HG02938 (cell line): ENCODE results near the gene ZNF205.
A peak's percentile ranks its signal among the peaks of the same experiment; 100 is the strongest.

Experiments used
- ATAC-seq: cut with Tn5 transposase; IDR thresholded peaks from one replicate; pipeline ENCODE4 v1.9.1; 2021; ENCODE audit warnings: mild to moderate bottlenecking, moderate library complexity; ENCODE audit not compliant: unreplicated experiment

The ZNF205 gene

DNA sequence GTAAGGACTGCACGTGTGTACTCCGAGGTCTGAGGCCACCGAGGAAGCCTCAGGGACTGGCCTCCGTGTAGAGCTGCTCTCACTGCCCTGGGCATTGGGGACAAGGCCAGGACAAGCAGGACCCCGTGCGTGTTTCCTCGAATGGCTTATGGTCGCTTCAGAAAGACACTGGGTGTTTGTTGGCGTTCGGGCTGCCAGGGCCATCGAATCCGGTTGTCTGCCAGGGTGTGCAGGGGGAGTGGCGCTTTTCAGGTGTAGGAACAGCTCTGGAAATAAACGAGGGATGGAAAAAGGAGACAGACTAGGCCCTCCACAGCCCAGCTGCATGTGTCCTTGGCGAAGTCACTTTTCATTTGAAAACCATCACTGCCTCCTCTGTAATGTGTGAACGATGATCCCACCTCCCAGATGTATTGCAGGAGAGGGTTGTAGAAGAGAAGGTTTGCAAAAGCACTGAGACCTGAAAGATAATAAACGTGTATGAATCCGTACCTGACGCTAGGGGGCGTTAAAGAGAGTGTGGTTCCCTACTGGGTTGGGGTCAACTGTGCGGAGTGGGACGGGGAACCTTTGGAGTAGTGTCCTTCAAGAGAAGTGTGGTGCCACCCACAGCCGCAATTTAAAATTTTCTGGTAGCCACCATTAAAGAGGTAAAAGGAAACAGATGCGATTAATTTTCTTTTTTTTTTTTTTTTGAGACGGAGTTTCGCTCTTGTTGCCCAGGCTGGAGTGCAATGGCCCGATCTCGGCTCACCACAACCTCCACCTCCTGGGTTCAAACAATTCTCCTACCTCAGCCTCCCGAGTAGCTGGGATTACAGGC lies 11.2 kb upstream of the ZNF205 start:
- no peak for ATAC-seq

DNA sequence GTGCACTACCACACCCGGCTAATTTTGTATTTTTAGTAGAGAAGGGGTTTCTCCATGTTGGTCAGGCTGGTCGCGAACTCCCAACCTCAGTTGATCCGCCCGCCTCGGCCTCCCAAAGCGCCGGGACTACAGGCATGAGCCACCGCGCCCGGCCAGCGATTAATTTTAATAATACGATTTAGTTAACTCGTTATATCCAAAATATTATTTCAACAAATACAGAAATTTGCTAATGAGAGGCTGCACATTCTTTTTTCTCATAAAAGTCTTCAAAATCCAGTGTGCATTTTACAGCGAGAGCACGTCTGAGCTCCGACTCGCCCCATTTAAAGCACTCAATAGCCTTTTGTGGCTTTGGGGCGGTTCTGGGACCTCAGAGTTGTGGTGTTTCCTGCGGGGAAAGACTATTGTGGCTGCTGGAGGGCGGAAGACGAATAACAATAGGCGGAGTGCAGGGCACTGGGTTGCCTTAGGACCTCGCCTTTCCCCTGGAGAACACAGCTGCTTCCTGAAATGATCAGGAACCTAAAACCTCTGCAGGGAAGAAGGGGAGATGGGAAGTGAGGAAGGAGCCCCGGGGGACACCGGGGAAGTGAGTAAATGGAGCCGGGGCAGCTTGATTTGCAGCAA lies 10.4 kb upstream of the ZNF205 start:
- no peak for ATAC-seq

DNA sequence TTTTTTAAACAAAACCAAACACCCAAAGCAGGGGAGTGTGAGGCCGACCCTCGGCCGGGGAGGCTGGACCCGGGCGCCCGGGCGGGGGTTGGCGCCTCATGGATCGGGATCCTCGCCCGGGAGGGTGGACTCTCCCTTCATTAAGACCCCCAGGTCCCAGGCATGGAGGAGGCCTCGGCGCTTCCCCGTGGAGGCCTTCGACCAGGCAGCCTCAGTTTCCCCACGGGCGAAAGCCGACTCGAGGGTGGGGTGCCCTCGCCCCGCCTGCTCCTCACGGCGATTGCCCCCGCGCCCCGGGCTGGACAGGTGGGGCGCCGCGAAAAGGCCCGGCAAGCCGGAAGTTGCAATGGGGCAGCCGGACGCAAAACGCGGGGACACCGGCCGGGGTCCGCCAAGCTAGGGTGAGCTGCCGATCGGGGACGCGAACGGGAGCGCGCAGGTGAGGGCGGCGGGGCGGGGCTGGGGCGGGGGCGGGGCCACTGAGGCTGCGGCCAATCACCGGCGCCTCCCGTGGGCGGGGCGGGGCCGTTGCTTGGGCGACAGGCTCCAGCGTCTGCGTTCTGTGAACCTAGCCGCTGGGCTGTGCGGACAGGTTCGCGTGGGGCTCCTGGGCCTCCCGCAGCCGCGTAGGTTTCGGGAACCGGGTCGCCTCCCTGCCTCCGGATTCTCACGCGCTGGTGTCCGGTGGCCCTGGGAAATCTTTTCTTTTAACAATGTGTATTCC lies 6.0 kb upstream of the ZNF205 start:
- peak; percentile 77 for ATAC-seq

DNA sequence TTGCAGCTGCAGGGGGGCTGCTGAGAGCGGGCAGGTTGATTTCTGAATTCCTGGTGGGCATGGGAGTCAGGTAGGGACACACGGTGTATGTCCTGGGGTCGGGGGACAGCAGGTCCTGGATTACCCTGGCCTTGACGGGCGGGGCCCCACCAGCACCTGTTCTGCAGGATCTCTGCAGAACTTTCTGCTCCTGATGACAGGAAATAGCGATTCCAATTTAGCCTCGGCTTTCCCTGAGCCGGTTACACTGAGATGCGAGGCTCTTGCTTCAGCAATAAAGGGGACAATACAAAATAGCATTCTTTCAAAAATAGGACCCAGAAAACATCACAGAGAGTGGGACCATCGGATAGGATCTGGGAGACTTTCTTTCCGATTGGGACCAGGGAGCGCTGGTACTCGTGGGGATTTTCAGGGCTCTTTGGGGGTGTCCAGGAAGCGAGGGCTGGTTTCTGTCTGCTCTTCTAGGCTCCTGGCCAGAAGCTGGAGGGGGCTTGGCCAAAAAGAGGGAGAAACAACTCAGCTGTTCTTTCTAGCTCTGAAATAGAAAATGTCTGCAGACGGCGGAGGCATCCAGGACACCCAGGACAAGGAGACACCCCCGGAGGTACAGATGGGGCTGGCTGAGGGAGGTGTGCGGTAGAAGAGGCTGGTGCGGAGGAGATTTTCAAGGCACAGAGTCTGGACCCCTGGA lies 642 bp downstream of the ZNF205 start:
- no peak for ATAC-seq

DNA sequence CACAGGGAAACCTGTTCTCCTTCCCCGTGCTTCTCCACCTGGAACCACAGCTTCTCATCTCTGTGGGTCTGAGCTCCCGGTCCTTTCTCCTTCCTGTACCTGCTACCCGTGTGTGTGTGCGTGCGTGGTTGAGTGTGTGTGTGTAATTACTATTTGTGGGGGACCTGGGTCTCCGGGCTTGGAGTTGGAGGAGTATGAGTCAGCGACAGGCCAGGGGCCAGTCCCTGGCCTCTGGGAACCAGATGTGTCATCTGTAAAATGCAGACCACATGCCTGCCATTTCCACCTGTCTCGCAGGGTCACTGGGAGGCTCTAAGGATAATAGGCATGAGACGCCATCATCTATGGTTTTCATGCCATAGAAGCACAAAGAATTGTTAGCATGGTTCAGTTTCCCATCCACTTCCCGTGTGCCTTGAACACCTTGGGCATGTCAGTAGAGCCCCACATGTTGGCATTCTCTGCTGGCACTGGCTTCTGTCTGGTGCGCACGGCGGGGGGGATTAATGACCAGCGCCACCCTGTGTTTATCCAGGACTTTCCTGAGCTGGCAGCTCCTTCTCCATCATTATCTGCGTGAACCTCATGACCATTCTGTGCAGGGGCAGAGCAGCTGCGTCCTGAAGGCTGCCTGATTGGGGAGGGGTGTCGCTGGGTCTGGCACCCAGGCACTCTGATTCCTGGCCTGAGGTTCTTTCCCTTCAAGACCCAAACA lies 1.5 kb downstream of the ZNF205 start:
- no peak for ATAC-seq

DNA sequence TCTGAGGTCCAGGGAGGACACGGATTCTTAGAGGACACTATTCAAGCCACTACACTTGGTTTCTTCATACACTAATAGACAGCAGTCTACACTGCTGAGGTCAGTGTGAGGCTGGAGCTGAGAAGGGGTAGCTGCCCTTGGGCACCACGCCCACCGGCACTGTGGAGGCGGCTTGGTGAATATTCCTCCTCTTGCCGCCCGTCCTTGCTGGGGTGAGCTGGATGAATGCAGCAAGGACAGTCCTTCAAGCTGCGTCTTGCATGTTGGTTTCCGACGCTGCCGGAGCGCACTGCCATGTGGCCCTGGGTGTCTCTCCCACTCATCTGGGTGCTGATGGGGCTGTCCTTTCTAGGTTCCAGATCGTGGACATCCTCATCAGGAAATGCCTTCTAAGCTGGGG lies 2.6 kb downstream of the ZNF205 start:
- ATAC-seq, result no peak

DNA sequence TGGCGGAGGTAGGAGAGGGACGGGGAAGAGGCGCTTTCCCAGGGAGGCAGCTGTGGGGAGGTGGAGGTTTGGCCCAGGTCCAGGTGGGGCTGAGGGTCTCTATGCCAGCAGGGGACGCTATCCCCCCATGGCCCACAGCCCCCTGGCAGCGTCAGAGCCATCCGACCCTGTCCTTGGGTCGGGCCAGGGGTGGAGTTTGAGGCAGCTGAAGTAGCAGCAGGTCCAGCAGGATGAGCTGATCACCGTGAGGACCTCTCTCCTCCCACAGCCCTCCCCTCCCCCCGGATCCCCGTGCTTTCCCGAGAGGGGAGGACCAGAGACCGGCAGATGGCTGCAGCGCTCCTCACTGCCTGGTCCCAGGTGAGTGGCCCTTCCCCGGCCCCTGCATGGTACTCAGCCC lies 3.2 kb downstream of the ZNF205 start:
- no peak for ATAC-seq

DNA sequence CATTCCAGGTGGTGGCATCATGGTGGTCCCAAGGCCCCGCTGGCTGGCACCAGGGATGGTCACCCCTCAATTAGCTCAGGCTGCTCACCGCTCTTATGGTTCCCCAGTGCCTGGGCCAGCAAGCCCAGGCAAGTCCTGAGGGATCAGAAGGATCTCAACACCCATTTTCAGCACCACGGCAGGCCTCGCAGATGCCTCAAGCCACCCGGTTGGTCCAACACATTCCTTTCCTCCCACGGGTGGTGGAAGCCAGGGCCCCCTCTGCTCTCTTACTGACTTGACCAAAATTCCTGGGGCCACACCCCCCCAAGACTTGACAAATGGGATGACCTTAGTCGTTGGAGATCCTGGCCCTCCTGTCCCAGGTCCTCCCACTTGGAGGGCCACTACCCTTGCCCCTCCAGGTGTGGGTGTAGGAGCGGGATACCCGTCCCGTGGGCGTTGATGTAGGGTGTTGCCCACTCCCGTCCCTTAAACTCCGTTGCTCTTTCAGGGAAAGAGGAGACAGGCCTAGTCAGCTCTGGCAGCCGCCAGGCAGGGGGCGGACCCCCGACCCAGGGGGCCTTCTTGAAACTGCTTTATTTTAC lies 5.9 kb downstream of the ZNF205 start:
- no peak for ATAC-seq

DNA sequence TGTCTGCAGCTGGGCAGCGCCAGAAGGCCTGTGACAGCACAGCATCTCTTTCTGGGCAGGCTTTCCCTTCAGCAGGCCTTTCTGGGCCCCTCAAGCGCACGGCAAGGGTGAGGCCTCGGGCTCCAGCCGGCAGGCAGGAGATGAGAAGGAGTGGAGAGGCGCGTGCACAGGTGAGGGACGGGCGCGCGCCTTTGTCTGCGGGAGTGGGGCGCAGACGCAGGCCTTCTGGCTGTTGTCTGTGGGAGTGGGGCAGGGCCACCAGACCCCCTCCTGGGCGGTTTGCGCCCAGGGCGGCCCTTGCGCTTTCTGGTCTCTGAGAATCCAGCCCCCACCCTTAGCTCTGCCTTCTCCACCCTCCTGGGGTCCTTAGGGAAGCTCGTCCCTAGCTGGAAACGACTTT lies 6.5 kb downstream of the ZNF205 start:
- no peak for ATAC-seq

DNA sequence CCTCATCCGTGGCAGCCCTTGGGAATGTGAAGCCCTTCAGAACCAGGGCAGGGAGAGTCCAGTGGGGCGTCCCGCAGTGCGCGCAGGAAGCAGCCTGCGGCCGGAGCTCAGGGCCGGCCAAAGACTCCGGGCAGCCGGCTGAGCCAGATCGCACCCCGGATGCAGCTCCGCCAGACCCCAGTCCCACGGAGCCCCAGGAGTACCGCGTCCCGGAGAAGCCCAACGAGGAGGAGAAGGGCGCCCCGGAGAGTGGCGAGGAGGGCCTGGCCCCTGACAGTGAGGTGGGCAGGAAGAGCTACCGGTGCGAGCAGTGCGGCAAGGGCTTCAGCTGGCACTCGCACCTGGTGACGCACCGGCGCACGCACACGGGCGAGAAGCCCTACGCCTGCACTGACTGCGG lies 6.9 kb downstream of the ZNF205 start:
- no peak for ATAC-seq

DNA sequence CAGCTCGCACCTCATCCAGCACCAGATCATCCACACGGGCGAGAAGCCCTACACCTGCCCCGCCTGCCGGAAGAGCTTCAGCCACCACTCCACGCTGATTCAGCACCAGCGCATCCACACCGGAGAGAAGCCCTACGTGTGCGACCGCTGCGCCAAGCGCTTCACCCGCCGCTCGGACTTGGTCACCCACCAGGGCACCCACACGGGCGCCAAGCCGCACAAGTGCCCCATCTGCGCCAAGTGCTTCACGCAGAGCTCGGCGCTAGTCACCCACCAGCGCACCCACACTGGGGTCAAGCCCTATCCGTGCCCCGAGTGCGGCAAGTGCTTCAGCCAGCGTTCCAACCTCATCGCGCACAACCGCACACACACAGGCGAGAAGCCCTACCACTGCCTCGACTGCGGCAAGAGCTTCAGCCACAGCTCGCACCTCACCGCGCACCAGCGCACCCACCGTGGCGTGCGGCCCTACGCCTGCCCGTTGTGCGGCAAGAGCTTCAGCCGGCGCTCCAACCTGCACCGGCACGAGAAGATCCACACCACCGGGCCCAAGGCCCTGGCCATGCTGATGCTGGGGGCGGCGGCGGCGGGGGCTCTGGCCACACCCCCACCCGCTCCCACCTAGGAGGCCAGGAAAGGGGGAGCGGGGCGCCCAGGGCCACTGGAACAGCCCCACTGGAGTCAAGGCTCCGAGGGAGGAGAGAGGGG lies 7.5 kb downstream of the ZNF205 start:
- ATAC-seq, result no peak

DNA sequence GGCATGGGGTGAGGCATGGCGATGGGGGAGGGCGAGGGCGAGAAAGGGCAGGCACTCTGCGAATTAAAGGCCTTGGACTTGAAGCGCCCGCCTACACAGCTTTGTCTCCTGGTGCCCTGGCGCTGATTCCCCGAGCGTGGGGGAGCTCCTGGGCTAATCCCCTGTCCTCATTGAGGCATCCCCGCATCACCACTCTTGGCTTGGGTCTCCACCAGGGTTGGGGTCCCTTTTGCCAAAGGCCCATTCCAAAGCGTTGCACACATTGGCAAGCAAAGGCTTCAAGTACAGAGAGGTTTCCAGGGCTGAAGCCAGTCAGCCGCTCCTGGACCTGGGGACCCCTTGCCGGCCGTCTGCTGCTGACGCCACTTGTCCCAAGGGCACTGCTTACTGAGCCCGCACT lies 8.0 kb downstream of the ZNF205 start:
- ATAC-seq, result no peak

DNA sequence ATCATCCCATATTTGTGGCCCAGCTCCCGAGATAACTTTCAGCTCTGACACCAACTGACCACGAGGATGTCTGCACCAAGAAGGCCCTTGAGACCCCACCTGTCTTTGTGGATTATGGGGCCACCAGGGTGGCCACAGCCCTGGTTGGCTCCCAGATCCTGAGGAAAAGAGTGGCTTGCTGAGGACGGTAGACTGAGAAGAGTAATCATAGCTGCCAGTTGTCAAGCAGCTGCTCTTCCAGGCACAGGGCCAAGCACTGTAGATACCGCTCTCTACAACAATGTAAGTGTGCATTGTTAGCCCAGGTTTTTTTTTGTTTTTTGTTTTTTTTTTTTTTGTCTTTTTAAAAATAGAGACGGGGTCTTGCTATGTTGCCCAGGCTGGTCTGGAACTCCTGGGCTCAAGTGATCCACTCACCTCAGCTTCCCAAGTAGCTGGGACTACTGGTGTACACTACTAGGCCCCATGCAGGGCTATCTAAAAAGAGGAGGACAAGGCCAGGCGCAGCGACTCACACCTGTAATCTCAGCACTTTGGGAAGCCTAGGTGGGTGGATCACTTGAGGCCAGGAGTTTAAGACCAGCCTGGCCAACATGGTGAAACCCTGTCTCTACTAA lies 9.6 kb downstream of the ZNF205 start:
- no peak for ATAC-seq

DNA sequence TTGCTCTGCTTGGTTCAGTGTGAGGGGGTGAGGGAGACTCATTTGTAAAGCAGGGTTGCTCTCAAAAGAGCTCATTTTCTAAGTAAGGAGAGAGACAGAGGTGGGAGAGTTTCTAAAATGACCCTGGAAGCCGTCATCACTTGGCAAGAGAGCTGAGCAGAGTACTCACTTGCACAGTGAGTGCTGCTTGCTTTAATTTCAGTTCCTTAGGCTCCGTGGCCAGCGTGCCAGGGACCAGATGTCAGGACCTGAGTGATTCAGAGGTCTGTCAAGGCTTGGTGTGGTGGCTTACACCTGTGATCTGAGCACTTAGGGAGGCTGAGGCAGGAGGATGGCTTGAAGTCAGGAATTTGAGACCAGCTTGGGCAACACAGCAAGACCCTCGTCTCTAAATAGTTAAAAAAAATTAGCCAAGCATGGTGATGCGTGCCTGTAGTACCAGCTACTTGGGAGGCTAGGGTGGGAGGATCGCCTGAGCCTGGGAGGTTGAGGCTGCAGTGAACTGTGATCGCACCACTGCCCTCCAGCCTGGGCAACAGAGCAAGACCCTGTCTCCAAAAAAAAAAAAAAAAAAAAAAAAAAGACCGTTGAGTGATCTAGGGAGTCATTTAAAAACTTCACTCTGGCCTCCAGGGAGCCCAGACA lies 10.7 kb downstream of the ZNF205 start:
- no peak for ATAC-seq

DNA sequence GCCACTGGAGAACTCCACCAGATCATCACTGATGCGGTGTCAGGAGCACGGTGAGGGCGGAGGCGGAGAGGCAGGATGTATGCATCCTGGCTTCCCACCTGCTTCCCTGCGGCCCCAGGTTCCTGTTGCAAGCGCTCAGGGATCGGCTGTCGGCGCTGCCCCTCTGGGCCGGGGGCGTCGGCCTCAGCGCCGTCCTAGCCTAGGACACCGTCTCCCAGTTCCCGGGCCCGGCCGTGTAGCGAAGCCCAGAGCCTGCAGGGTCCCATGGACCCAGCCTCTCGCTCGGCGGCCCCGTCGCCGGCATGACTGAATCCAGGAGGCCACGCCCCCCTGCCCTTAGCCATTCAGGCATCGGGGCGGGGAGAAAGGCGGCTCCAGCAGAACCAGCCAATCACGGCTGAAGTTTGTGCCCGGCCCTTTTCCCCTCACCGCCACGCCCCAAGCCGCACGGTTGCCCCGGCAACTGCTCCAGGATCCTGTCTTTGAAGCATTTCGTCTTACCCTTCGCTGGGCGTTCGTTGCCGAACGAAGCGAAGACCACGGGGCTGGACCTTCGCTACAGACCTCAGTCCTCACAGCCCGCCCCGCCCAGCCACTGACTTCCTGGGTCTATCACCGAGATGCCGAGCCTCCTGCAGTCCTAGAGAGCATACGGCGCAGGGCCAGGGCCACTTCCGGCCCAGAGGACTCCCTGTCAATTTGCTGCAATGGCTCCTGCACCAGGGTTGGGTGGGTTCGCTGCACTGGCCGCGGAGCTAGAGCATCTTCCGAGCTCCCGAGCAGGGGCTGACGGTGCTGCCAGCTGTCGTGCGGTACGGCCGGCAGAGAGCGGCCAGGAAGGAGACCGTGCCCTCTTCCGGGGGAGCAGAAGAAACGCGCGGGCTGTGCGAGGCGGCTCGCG lies 11.8 kb downstream of the ZNF205 start:
- peak; percentile 87 for ATAC-seq

DNA sequence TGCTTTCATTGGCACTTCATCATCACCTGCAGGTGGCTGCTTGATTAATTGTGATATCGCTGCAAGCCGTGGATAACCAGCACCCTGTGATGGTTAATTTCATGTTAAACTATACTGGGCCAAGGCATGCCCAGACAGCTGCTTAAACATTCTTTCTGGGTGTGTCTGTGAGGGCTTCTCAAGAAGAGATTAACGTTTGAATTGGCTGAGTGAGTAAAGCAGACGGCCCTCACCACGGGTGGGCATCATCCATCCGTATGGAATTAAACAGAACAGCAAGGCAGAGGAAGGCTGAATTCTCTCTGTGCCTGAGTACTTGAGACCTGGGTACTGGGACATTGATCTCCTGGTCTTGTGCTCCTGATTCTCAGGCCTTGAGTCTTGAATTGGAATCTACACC lies 15.4 kb downstream of the ZNF205 start:
- no peak for ATAC-seq

DNA sequence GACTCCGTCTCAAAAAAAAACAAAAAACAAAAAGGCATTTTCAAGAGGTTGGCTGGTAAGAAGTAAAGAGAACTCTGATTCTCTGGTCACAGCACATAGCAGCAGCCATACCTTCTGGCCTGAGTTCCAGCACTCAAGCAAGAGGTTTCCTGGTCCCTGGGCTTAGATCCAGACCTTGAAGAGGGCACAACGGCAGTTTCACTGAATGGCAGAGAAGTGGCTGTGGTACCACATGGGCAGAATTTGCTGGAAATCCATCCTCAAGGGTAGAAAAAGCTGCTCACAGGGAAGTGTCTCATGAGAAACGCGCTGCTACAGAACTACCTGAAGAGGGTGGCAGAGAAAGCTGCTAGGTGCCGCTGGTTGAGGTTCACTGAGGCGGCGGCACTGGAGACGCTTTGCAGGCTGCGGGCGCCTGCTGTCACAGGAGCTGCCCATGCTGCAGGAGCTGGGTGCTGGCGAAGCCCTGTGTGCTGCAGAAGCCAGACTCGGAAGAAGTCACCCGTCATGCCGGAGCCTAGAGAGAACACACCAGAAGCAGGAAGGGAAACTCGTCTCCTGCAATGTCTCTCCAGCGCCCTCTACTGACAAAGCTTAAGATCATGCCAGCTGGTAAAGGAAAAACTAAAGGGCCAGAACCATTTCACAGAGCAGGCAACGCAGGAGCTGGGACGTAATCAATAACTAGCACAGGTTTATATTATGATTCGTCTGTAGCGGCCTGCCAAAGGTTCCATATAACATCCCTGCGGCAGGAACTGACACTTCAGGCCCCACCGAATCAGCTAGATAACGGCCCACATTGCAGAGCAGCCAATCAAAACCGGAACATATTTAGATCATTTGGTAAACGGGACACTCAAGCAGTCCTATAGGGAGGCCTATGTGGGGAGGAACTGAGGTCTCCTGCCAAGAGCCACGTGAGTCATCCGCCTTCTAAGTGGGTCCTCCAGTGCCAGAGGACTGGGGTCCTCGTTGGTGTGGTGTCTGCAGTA lies 17.0 kb downstream of the ZNF205 start:
- ATAC-seq, result no peak
